ENCODE measurements around the gene ECPAS.

- TF ChIP-seq REST (IDR thresholded peaks at IDR 0.05; ENCODE audit: insufficient read depth in 1 of 2, low read depth in 2 of 2, low read length in 2 of 2) (no peak), POLR2AphosphoS5 (IDR thresholded peaks at IDR 0.05; ENCODE audit: low read depth, low read length) (no peak), SIN3A (IDR thresholded peaks at IDR 0.05; ENCODE audit: borderline replicate concordance, insufficient read depth, low read length) (no peak)
Measured at GRCh38 chr9:111433082-111433481, 51.1 kb downstream of the ECPAS start.
